ENCODE measurements around the gene UNCX. TPM values are rescaled to one million over a fixed set of nuclear protein-coding genes. Genes with fewer than 3 reads are reported as not detected.
A peak's percentile ranks its signal among the peaks of the same experiment; 100 is the strongest.
"Not testable (repeated sequence)": the region's sequence is repeated elsewhere in the genome, so short reads cannot be mapped to it uniquely, and the experiment has no call there.

The UNCX gene
- total RNA-seq = not detected
- long read RNA-seq = 0 reads

GRCh38 chr7:1232623-1233332, at the start of gene UNCX:
Gene UNCX (plus strand): TSS chr7:1232872. CDS start chr7:1233018, 146 bp downstream.
- intact Hi-C loops (cut with DNase I) = no loop called here
- no peak for ATAC-seq

GRCh38 chr7:1187127-1187526, 45.5 kb upstream of the UNCX start:
- DNase-seq (no peak), ATAC-seq (no peak)
- intact Hi-C loops (cut with DNase I) = no loop called here

More at GRCh38 chr7:1232623-1233332, at the start of gene UNCX:
- no peak for DNase-seq

- no peak for DNase-seq
- intact Hi-C loops (cut with DNase I) = no loop called here
- no peak for ATAC-seq
Observed at GRCh38 chr7:1188720-1189294, 43.9 kb upstream of the UNCX start.

- no peak for DNase-seq
- intact Hi-C loops (cut with DNase I) = loop anchor here (5.0 to 10.0 kb wide), 3 partner anchors 222 to 282 kb away; no protein-coding TSS in a partner anchor
- no peak for ATAC-seq
Observed at GRCh38 chr7:1189986-1190772, 42.5 kb upstream of the UNCX start.

- DNase-seq (no peak), ATAC-seq (no peak)
- intact Hi-C loops (cut with DNase I) = loop anchor here (5.0 to 10.0 kb wide), 3 partner anchors 220 to 280 kb away; no protein-coding TSS in a partner anchor
Observed at GRCh38 chr7:1192171-1192676, 40.4 kb upstream of the UNCX start.

- DNase-seq (no peak), ATAC-seq (peak; percentile 84 to 90)
- intact Hi-C loops (cut with DNase I) = loop anchor here (2.0 to 10.0 kb wide), 4 partner anchors 218 to 278 kb away; no protein-coding TSS in a partner anchor
Observed at GRCh38 chr7:1193593-1194424, 38.9 kb upstream of the UNCX start.

GRCh38 chr7:1196441-1196840, 36.2 kb upstream of the UNCX start:
- ATAC-seq, DNase-seq: not testable (repeated sequence)
- intact Hi-C loops (cut with DNase I) = loop anchor here in 1 of 2 donors (10.0 kb wide), 1 partner anchor 218 kb away; no protein-coding TSS in a partner anchor

GRCh38 chr7:1196950-1197349, 35.7 kb upstream of the UNCX start:
- intact Hi-C loops (cut with DNase I) = loop anchor here in 1 of 2 donors (10.0 kb wide), 1 partner anchor 218 kb away; no protein-coding TSS in a partner anchor
- ATAC-seq (no peak), DNase-seq (no peak)

GRCh38 chr7:1197997-1198625, 34.6 kb upstream of the UNCX start:
- intact Hi-C loops (cut with DNase I) = loop anchor here in 1 of 2 donors (10.0 kb wide), 1 partner anchor 217 kb away; no protein-coding TSS in a partner anchor
- DNase-seq (no peak), ATAC-seq (no peak)

- no peak for ATAC-seq
- no peak for DNase-seq
- intact Hi-C loops (cut with DNase I) = no loop called here
Observed at GRCh38 chr7:1200045-1200444, 32.6 kb upstream of the UNCX start.

- ATAC-seq (no peak), DNase-seq (no peak)
- intact Hi-C loops (cut with DNase I) = no loop called here
Observed at GRCh38 chr7:1201916-1202315, 30.8 kb upstream of the UNCX start.

GRCh38 chr7:1202914-1203313, 29.8 kb upstream of the UNCX start:
- DNase-seq; intact Hi-C loops (cut with DNase I); ATAC-seq: not testable (repeated sequence)

GRCh38 chr7:1204460-1205140, 28.1 kb upstream of the UNCX start:
- intact Hi-C loops (cut with DNase I) = no loop called here
- no peak for ATAC-seq
- DNase-seq = no peak

GRCh38 chr7:1205742-1206141, 26.9 kb upstream of the UNCX start:
- ATAC-seq; DNase-seq; intact Hi-C loops (cut with DNase I): not testable (repeated sequence)

GRCh38 chr7:1209097-1209496, 23.6 kb upstream of the UNCX start:
- DNase-seq (no peak), ATAC-seq (no peak)
- intact Hi-C loops (cut with DNase I) = no loop called here

GRCh38 chr7:1210321-1210978, 22.2 kb upstream of the UNCX start:
- intact Hi-C loops (cut with DNase I) = no loop called here
- DNase-seq (peak; percentile 44), ATAC-seq (peak in 1 of 2 donors; percentile 27)
